GM12891 (cell line): ENCODE data around the gene CCR5AS.

Experiments
- DNase-seq: peaks from one replicate; pipeline ENCODE4 v3.0.0; 2011; ENCODE audit warnings: low spot score; ENCODE audit not compliant: insufficient read length
- FAIRE-seq: peaks from 2 replicates; lab custom pipeline; 2011; peaks lifted over from hg19 to GRCh38; lab: Jason Lieb, UNC
- PAX5 ChIP-seq: IDR thresholded peaks from 2 replicates; pipeline ENCODE4 v1.6.1; 2011; ENCODE audit warnings: low read length, moderate library complexity, mild to moderate bottlenecking; ENCODE audit not compliant: insufficient read depth, severe bottlenecking
- POLR2A ChIP-seq: IDR thresholded peaks from 2 replicates; pipeline ENCODE4 v1.6.1; 2011; ENCODE audit warnings: low read depth, low read length, control low read depth
- POLR2AphosphoS5 ChIP-seq: IDR thresholded peaks from 2 replicates; pipeline ENCODE4 v1.6.1; 2011; ENCODE audit warnings: low read depth, low read length, control low read depth
- POU2F2 ChIP-seq: IDR thresholded peaks from 2 replicates; pipeline ENCODE4 v1.6.1; 2011; ENCODE audit warnings: low read depth, mild to moderate bottlenecking, control low read depth, low read length, moderate library complexity
- SPI1 ChIP-seq: IDR thresholded peaks from 2 replicates; pipeline ENCODE4 v1.6.1; 2011; ENCODE audit warnings: low read depth, low read length, control low read depth
- TAF1 ChIP-seq: IDR thresholded peaks from 2 replicates; pipeline ENCODE4 v1.6.1; 2011; ENCODE audit warnings: low read depth, low read length, control low read depth

Gene CCR5AS

GRCh38 chr3:46375814-46376213 is 31.1 kb downstream of the CCR5AS start:
- no peak for TF ChIP-seq SPI1
- TF ChIP-seq PAX5: no peak
- TF ChIP-seq TAF1: no peak
- no peak for TF ChIP-seq POLR2A
- TF ChIP-seq POLR2AphosphoS5: no peak
- no peak for TF ChIP-seq POU2F2
- FAIRE-seq (peak; percentile 51), DNase-seq (no peak)

GRCh38 chr3:46375218-46375617 is 31.6 kb downstream of the CCR5AS start:
- DNase-seq (no peak), FAIRE-seq (peak; percentile 68)
- TF ChIP-seq SPI1: no peak
- TF ChIP-seq PAX5: no peak
- TF ChIP-seq POLR2A: no peak
- TF ChIP-seq POLR2AphosphoS5: no peak
- no peak for TF ChIP-seq TAF1
- TF ChIP-seq POU2F2: no peak

GRCh38 chr3:46374755-46375154 is 32.1 kb downstream of the CCR5AS start:
- no peak for FAIRE-seq
- TF ChIP-seq PAX5: no peak
- no peak for TF ChIP-seq TAF1
- TF ChIP-seq POLR2A: no peak
- no peak for TF ChIP-seq POLR2AphosphoS5
- no peak for TF ChIP-seq SPI1
- TF ChIP-seq POU2F2: no peak
- DNase-seq: no peak

GRCh38 chr3:46372492-46373359 is 34.1 kb downstream of the CCR5AS start:
- FAIRE-seq (peak; percentile 57), DNase-seq (no peak)
- TF ChIP-seq SPI1 (no peak), POU2F2 (no peak), POLR2AphosphoS5 (no peak), PAX5 (no peak), TAF1 (no peak), POLR2A (no peak)

GRCh38 chr3:46371519-46372340 is 35.1 kb downstream of the CCR5AS start:
- no peak for TF ChIP-seq POLR2A
- TF ChIP-seq PAX5: no peak
- TF ChIP-seq SPI1: no peak
- no peak for TF ChIP-seq TAF1
- no peak for TF ChIP-seq POLR2AphosphoS5
- DNase-seq (no peak), FAIRE-seq (no peak)

- TF ChIP-seq TAF1: no peak
- no peak for TF ChIP-seq POLR2AphosphoS5
- no peak for TF ChIP-seq SPI1
- TF ChIP-seq PAX5: no peak
- no peak for TF ChIP-seq POLR2A
- TF ChIP-seq POU2F2: no peak
- peak; percentile 69 for FAIRE-seq
- DNase-seq: no peak
These were observed 35.9 kb downstream of the CCR5AS start, which contains the start of gene CCR5 for GRCh38 chr3:46370839-46371518. Gene CCR5, plus strand, starts transcription at chr3:46370946. Its CDS starts 1,957 bp downstream, at chr3:46372903.

- DNase-seq (no peak), FAIRE-seq (peak; percentile 87)
- no peak for TF ChIP-seq TAF1
- no peak for TF ChIP-seq PAX5
- TF ChIP-seq POU2F2: no peak
- no peak for TF ChIP-seq POLR2AphosphoS5
- no peak for TF ChIP-seq SPI1
- no peak for TF ChIP-seq POLR2A
These were observed 37.2 kb downstream of the CCR5AS start for GRCh38 chr3:46369675-46370132.

GRCh38 chr3:46369151-46369550 is 37.7 kb downstream of the CCR5AS start:
- peak; percentile 28 for FAIRE-seq

GRCh38 chr3:46368569-46368968 is 38.3 kb downstream of the CCR5AS start:
- DNase-seq: no peak
- peak; percentile 30; the same call in 1 of the 2 replicates for TF ChIP-seq SPI1
- TF ChIP-seq PAX5: no peak
- no peak for TF ChIP-seq POLR2A
- no peak for TF ChIP-seq POLR2AphosphoS5
- peak; percentile 100 for FAIRE-seq

More at GRCh38 chr3:46369151-46369550, 37.7 kb downstream of the CCR5AS start:
- TF ChIP-seq POLR2A (no peak), SPI1 (no peak), POU2F2 (no peak)
- no peak for DNase-seq
